Sigmoid colon (tissue), 7 donors: ENCODE results near the gene SYPL2. TPM values are rescaled to one million over a fixed set of nuclear protein-coding genes. Genes with fewer than 3 reads are reported as not detected.
A peak's percentile ranks its signal among the peaks of the same experiment; 100 is the strongest.

Source experiments
- DNase-seq: peaks from one replicate; pipeline ENCODE4 v3.0.0-alpha.2; 2019
- H3K27ac ChIP-seq, 4 donors: fragments of 200-600 bp; sonication (generic); one replicate each; pipeline ENCODE4 v1.5.1; 2016 to 2019; ENCODE audit warnings: mild to moderate bottlenecking in 1 of 4
- H3K27me3 ChIP-seq, 3 donors: fragments of 200-600 bp; sonication (generic); one replicate each; pipeline ENCODE4 v1.5.1; 2019; ENCODE audit warnings: mild to moderate bottlenecking in 1 of 3
- H3K36me3 ChIP-seq, 4 donors: fragments of 200-600 bp; sonication (generic); one replicate each; pipeline ENCODE4 v1.5.1; 2016 to 2019
- H3K4me1 ChIP-seq, 4 donors: fragments of 200-600 bp; sonication (generic); one replicate each; pipeline ENCODE4 v1.5.1; 2017 to 2019
- H3K4me3 ChIP-seq, 4 donors: fragments of 200-600 bp; sonication (generic); one replicate each; pipeline ENCODE4 v1.5.1; 2017 to 2019; ENCODE audit warnings: mild to moderate bottlenecking in 2 of 4, moderate library complexity in 1 of 4
- H3K9me3 ChIP-seq, 4 donors: fragments of 200-600 bp in 3 of 4; sonication (generic) in 3 of 4; one replicate each; pipeline versions ENCODE4 v1.5.1 to v1.6.1; 2013 to 2019
- EP300 ChIP-seq, 4 donors: sonication (generic); formaldehyde crosslinking; IDR thresholded peaks; one replicate each; pipeline ENCODE4 v1.6.1; 2017; ENCODE audit warnings: antibody characterized with exemption in 4 of 4
- POLR2A ChIP-seq, 2 donors: fragments of 450-650 bp; IDR thresholded peaks; one replicate each; pipeline ENCODE4 v1.6.1; 2016; ENCODE audit warnings: antibody characterized with exemption in 2 of 2, mild to moderate bottlenecking in 2 of 2, moderate library complexity in 2 of 2
- POLR2AphosphoS5 ChIP-seq, 4 donors: sonication (generic); formaldehyde crosslinking; IDR thresholded peaks; one replicate each; pipeline ENCODE4 v1.6.1; 2017; ENCODE audit warnings: antibody characterized with exemption in 4 of 4
- WGBS, 2 donors: extraction: QIAGEN DNeasy Blood & Tissue Kit; methylation state at CpG; one replicate each; pipeline ENCODE4 v1.1.7; 2013; 5-methylcytosine and 5-hydroxymethylcytosine counted together
- intact Hi-C: fragments of 100-400 bp; cut with DNase I; formaldehyde crosslinking; loops from one replicate; pipeline ENCODE4 v1.15.1; 2023
- polyA plus RNA-seq, 3 donors: library from polyadenylated mRNA; stranded (reverse); fragments of 200-250 nt; gene quantifications; one replicate each; pipeline ENCODE4 v1.2.3, GENCODE V29; 2013
- total RNA-seq, 4 donors: library from RNA; depleted of rRNA; stranded (reverse); fragments of >200 nt; gene quantifications; one replicate each; pipeline ENCODE4 v1.1.0, GENCODE V29; 2016
- TF ChIP-seq, protein P1 (sequence below), 4 experiments: fragments of 450-650 bp in 3 of 4; fragments of 200-600 bp in 1 of 4; IDR thresholded peaks; one replicate each; pipeline ENCODE4 v1.5.1; 2016 to 2019; ENCODE audit warnings: antibody characterized with exemption in 4 of 4, mild to moderate bottlenecking in 3 of 4, moderate library complexity in 2 of 4
- donor health status: healthy with polysubstance abuse.
- donor health status: Bipolar disorder and iron deficiency.
- donor health status: healthy.

SYPL2 gene
- total RNA-seq (1 to 10 TPM; 2.1 to 6.9 (median 3.2) TPM), polyA plus RNA-seq (under 1 TPM in 2 of 3 donors, not detected in 1; under 0.01 to 0.58 TPM)

DNA sequence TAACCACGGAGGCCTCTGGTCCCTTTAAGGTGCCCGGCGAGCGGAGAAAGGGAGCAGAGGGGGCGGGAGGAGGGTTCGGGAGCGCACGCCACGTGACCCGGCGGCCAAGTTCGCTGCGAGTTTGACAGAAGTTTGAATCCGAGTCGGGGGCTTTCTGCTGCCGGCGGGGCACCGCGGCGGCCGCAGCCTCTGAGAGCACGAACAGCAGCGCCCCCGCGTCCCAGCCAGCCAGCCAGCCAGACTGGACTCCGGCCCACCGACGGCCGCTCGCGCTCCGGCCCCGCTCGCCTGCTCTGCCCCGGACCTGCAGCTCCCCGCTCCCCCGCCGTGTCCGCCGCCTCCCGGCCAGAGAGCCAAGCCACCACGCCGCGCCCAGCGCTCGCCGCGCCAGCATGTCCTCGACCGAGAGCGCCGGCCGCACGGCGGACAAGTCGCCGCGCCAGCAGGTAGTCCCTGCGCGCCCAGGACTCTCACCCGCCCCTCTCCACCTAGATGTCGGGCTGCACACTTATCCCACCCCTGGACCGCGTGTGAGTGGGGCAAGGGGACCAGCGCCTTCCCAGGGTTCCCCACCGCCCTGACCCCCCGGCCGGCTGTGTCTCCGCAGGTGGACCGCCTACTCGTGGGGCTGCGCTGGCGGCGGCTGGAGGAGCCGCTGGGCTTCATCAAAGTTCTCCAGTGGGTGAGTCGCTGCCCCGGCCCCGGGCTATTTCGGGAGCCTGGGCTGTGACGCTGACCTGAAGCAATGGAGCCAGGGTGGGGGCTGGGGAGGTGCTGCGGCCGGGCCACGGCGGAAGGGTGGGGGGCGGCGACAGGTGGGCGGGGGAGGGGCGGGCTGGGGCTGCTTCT, at the start of gene SYPL2:
Gene SYPL2, plus strand, starts transcription at position 95 of the 849 bp plus-strand sequence. Its CDS starts 298 bp downstream, at position 393.
- intact Hi-C loops: loop anchor here (2.0 kb wide), 1 partner anchor 40 kb away; the partner anchor contains the start of gene PSMA5
- Histone ChIP-seq H3K4me1 (peaks cover 0 to 34% (median 24%) of the 10 kb centered on the region in 4 donors), H3K4me3 (peak within 1 kb of the TSS; percentile 49 to 80 (median 60)), H3K36me3 (no peaks in the 10 kb centered on the region), H3K27ac (peak within 1 kb of the TSS; percentile 63 to 85 (median 83)), H3K27me3 (no peaks in the 10 kb centered on the region), H3K9me3 (no peaks in the 10 kb centered on the region)
- 1 to 2% methylated on average over 88 of the region's 88 CpGs for WGBS, 2 donors
- TF ChIP-seq POLR2AphosphoS5 (IDR thresholded peaks at IDR 0.05): peak; percentile 24 to 68 (median 42)
- TF ChIP-seq POLR2A (IDR thresholded peaks at IDR 0.05): no peak
- TF ChIP-seq, protein P1, sequence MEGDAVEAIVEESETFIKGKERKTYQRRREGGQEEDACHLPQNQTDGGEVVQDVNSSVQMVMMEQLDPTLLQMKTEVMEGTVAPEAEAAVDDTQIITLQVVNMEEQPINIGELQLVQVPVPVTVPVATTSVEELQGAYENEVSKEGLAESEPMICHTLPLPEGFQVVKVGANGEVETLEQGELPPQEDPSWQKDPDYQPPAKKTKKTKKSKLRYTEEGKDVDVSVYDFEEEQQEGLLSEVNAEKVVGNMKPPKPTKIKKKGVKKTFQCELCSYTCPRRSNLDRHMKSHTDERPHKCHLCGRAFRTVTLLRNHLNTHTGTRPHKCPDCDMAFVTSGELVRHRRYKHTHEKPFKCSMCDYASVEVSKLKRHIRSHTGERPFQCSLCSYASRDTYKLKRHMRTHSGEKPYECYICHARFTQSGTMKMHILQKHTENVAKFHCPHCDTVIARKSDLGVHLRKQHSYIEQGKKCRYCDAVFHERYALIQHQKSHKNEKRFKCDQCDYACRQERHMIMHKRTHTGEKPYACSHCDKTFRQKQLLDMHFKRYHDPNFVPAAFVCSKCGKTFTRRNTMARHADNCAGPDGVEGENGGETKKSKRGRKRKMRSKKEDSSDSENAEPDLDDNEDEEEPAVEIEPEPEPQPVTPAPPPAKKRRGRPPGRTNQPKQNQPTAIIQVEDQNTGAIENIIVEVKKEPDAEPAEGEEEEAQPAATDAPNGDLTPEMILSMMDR (IDR thresholded peaks at IDR 0.05): peak in 1 of 4 experiments; percentile 16
- no peak for TF ChIP-seq EP300 (IDR thresholded peaks at IDR 0.05)
- DNase-seq: peak; percentile 86

DNA sequence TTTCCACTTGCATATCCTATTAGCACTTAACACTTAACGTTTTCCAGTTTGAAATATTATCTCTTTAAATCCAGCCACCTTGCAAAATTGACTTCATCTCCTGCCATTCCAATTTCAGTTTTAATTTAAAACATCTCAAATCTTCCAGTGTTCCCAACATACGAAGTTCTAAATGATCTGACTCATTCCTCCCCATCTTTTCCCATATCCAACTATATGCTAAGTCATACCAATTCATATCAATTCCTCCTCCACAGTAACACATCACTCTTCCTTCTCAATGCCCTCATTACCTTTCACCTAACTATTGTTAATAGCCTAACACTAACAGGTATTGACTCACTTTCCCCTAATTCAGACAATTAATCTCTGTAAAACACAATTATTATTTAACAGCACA, 42.8 kb upstream of the SYPL2 start:
- no peaks in the 10 kb centered on the region for H3K9me3 ChIP-seq
- intact Hi-C loops: no loop called here
- TF ChIP-seq POLR2A (IDR thresholded peaks at IDR 0.05) (no peak), POLR2AphosphoS5 (IDR thresholded peaks at IDR 0.05) (no peak), EP300 (IDR thresholded peaks at IDR 0.05) (no peak)
- TF ChIP-seq, protein P1 (IDR thresholded peaks at IDR 0.05): no peak

DNA sequence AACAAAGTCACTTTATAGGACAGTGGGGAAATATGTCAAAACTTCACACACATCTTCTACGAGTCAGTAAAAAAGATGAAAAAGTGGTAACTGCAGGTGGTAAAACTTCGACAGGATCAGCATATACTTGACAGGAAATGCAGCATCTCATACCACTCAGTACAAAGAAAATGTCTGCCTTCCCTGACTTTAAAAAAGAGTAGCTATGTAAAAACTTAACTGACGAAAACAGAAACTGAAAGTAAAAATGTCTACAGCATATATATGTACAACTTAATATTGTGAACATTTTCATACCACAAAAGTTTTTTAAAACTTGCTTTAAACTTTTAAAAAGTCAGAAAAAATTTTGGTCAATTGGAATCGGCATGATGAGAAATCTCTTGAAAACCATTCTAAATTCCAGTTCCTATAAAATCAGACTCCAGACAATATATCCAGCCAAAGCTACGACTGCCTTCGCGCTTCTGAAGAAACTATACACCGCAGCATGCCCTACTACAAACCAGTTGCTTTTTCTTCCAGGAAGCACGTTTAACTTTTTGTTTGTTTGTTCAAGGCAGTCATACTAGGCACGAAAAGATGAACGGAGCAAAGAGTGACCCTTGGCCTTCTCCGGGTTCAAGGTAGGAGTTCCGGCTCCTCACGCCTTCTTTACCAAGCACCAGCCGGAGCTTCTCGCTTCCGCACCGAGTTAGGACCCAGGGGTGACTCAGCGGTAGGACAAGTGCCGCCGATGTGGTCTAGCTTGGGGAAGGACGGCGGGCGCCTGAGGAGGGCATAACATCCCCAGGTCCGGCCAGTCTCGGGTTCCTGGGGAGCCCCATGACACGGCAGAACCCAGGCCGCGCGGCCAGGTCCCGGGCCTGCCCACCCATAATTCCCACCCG, 40.7 kb upstream of the SYPL2 start:
- whole genome bisulfite sequencing, 2 donors: 0 to 1% methylated on average over 32 of the region's 32 CpGs
- Histone ChIP-seq H3K4me1 (peaks cover 4 to 41% (median 26%) of the 10 kb centered on the region in 4 donors), H3K9me3 (no peaks in the 10 kb centered on the region), H3K27ac (peak overlapping the region; percentile 86 to 94 (median 92)), H3K27me3 (no peaks in the 10 kb centered on the region), H3K4me3 (peak overlapping the region; percentile 60 to 99 (median 86)), H3K36me3 (peaks cover 0 to 12% (median 9%) of the 10 kb centered on the region in 4 donors)
- peak; percentile 79 for DNase-seq
- TF ChIP-seq POLR2A (IDR thresholded peaks at IDR 0.05): no peak
- no peak for TF ChIP-seq POLR2AphosphoS5 (IDR thresholded peaks at IDR 0.05)
- TF ChIP-seq EP300 (IDR thresholded peaks at IDR 0.05): no peak
- TF ChIP-seq, protein P1 (IDR thresholded peaks at IDR 0.05): no peak
- intact Hi-C loops: loop anchor here (2.0 to 5.0 kb wide), 3 partner anchors 41 to 107 kb away; partner anchors contain the start of genes ATXN7L2 and SYPL2

More for the DNA sequence above, 42.8 kb upstream of the SYPL2 start:
- Histone ChIP-seq H3K27ac (no peak overlapping the region), H3K4me1 (peaks cover 4 to 41% (median 26%) of the 10 kb centered on the region in 4 donors), H3K27me3 (no peaks in the 10 kb centered on the region), H3K4me3 (no peak overlapping the region), H3K36me3 (peaks cover 8 to 34% (median 16%) of the 10 kb centered on the region in 4 donors)
- WGBS, 2 donors: 72 to 76% methylated on average over 2 of the region's 2 CpGs
- no peak for DNase-seq
